Trophoblast cell (in vitro differentiated cells and primary cell): ENCODE measurements around the gene MAP1A.

Experiments
- DNase-seq, 2 donors: peaks; one replicate each; pipeline ENCODE4 v3.0.0-alpha.2; 2016
- H2AFZ ChIP-seq: 2 replicates; pipeline ENCODE4 v1.6.1; 2013; ENCODE audit warnings: low read length, moderate library complexity, mild to moderate bottlenecking; ENCODE audit not compliant: insufficient read depth, poor library complexity
- H2AK5ac ChIP-seq: 2 replicates; pipeline ENCODE4 v1.6.1; 2013; ENCODE audit warnings: mild to moderate bottlenecking, low read length
- H2BK120ac ChIP-seq: 2 replicates; pipeline ENCODE4 v1.6.1; 2013; ENCODE audit warnings: low read length, mild to moderate bottlenecking, moderate library complexity; ENCODE audit not compliant: insufficient read depth, poor library complexity
- H2BK12ac ChIP-seq: 2 replicates; pipeline ENCODE4 v1.6.1; 2013; ENCODE audit warnings: mild to moderate bottlenecking, low read length, moderate library complexity
- H2BK5ac ChIP-seq: 2 replicates; pipeline ENCODE4 v1.6.1; 2013; ENCODE audit warnings: low read length, low read depth, moderate library complexity, mild to moderate bottlenecking; ENCODE audit not compliant: poor library complexity
- H3K14ac ChIP-seq: 2 replicates; pipeline ENCODE4 v1.6.1; 2013; ENCODE audit warnings: mild to moderate bottlenecking, low read length
- H3K18ac ChIP-seq: 2 replicates; pipeline ENCODE4 v1.6.1; 2013; ENCODE audit warnings: mild to moderate bottlenecking, low read length
- H3K23ac ChIP-seq: 2 replicates; pipeline ENCODE4 v1.6.1; 2013; ENCODE audit warnings: low read length
- H3K27ac ChIP-seq: 2 replicates; pipeline ENCODE4 v1.5.1; 2013; ENCODE audit warnings: low read depth, mild to moderate bottlenecking, inconsistent platforms, low read length, moderate library complexity
- H3K27me3 ChIP-seq: 2 replicates; pipeline ENCODE4 v1.6.1; 2013; ENCODE audit warnings: inconsistent platforms, mild to moderate bottlenecking, low read length, moderate library complexity; ENCODE audit not compliant: insufficient read depth
- H3K36me3 ChIP-seq, 2 experiments: 1 replicate in 1 of 2; 2 replicates in 1 of 2; pipeline ENCODE4 v1.6.1; 2013; ENCODE audit warnings: low read length in 2 of 2, mild to moderate bottlenecking in 2 of 2, moderate library complexity in 1 of 2; ENCODE audit not compliant: insufficient read depth in 2 of 2, control insufficient read depth in 1 of 2
- H3K4ac ChIP-seq: 2 replicates; pipeline ENCODE4 v1.6.1; 2013; ENCODE audit warnings: low read depth, mild to moderate bottlenecking, low read length, moderate library complexity
- H3K4me1 ChIP-seq, 2 experiments: 1 replicate in 1 of 2; 2 replicates in 1 of 2; pipeline ENCODE4 v1.6.1; 2013; ENCODE audit warnings: low read length in 2 of 2, mild to moderate bottlenecking in 2 of 2, moderate library complexity in 1 of 2; ENCODE audit not compliant: insufficient read depth in 2 of 2, control insufficient read depth in 1 of 2
- H3K4me2 ChIP-seq: 2 replicates; pipeline ENCODE4 v1.6.1; 2013; ENCODE audit warnings: inconsistent platforms, mild to moderate bottlenecking, low read length, moderate library complexity
- H3K4me3 ChIP-seq: 2 replicates; pipeline ENCODE4 v1.5.1; 2013; ENCODE audit warnings: mild to moderate bottlenecking, low read depth, low read length, inconsistent platforms
- H3K79me1 ChIP-seq: one replicate; pipeline ENCODE4 v1.6.1; 2013; ENCODE audit warnings: low read length
- H3K79me2 ChIP-seq: 2 replicates; pipeline ENCODE4 v1.6.1; 2013; ENCODE audit warnings: low read length, mild to moderate bottlenecking; ENCODE audit not compliant: control insufficient read depth, insufficient read depth, poor library complexity
- H3K9ac ChIP-seq: 2 replicates; pipeline ENCODE4 v1.6.1; 2013; ENCODE audit warnings: mild to moderate bottlenecking, low read length
- H3K9me3 ChIP-seq: 2 replicates; pipeline ENCODE4 v1.6.1; 2013; ENCODE audit warnings: low read depth, mild to moderate bottlenecking, control low read depth, inconsistent platforms, low read length; ENCODE audit not compliant: insufficient read depth
- H4K12ac ChIP-seq: 2 replicates; pipeline ENCODE4 v1.6.1; 2013; ENCODE audit warnings: low read depth, mild to moderate bottlenecking, low read length, moderate library complexity
- H4K8ac ChIP-seq: 2 replicates; pipeline ENCODE4 v1.6.1; 2013; ENCODE audit warnings: low read depth, mild to moderate bottlenecking, low read length, moderate library complexity
- H4K91ac ChIP-seq: one replicate; pipeline ENCODE4 v1.6.1; 2013; ENCODE audit warnings: low read depth, mild to moderate bottlenecking, low read length, moderate library complexity
- WGBS: extraction: QIAGEN DNeasy Blood & Tissue Kit; methylation state at CpG from one replicate; pipeline ENCODE4 v1.1.7; 2013; ENCODE audit warnings: missing lambda C conversion rate; ENCODE audit not compliant: insufficient read length, insufficient coverage; ENCODE audit errors: extremely low coverage; 5-methylcytosine and 5-hydroxymethylcytosine counted together

Gene MAP1A

DNA sequence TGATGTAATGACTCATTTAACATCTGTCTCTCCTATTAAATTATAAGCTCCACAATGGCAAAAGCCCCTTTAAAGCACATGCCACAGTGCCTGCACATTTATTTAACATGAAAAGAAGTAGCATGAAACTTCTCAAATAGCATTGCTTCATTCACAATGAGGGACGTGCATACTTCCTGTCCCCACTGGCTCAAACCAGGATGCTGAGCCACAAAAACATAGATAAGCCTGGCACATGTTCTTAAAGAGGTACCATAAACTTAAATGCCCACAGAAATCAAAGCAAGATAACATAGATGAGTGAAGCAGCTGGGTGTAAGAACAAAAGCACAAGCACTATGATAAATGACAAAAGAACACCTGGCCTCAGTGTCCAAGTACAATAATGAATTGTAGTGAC is 28.2 kb upstream of the MAP1A start:
- no peak overlapping the region for H2BK5ac ChIP-seq
- H4K91ac ChIP-seq = no peak overlapping the region
- H3K9ac ChIP-seq = no peak overlapping the region
- H2BK120ac ChIP-seq = no peak overlapping the region
- no peaks in the 10 kb centered on the region for H3K79me2 ChIP-seq
- H3K4me3 ChIP-seq = no peak overlapping the region
- no peak overlapping the region for H3K4ac ChIP-seq
- H3K79me1 ChIP-seq = peaks cover 3% of the 10 kb centered on the region
- H3K9me3 ChIP-seq = no peaks in the 10 kb centered on the region
- no peak overlapping the region for H2BK12ac ChIP-seq
- no peak overlapping the region for H2AFZ ChIP-seq
- WGBS = no CpG with 5 or more reads among the region's 1 CpG
- no peak overlapping the region for H3K18ac ChIP-seq
- H3K23ac ChIP-seq = no peak overlapping the region
- H3K27ac ChIP-seq = no peak overlapping the region
- H4K8ac ChIP-seq = no peak overlapping the region
- no peaks in the 10 kb centered on the region for H3K4me1 ChIP-seq
- peaks cover 10 to 19% of the 10 kb centered on the region in 2 experiments for H3K36me3 ChIP-seq
- H2AK5ac ChIP-seq = no peak overlapping the region
- no peak overlapping the region for H3K4me2 ChIP-seq
- no peak for DNase-seq
- H3K14ac ChIP-seq = no peak overlapping the region
- H3K27me3 ChIP-seq = no peaks in the 10 kb centered on the region
- no peak overlapping the region for H4K12ac ChIP-seq

GRCh38 chr15:43492266-43492665 is 25.1 kb upstream of the MAP1A start:
- peak in 1 of 2 donors; percentile 6 for DNase-seq
- peak overlapping the region; percentile 75 for H3K4me2 ChIP-seq
- no peak overlapping the region for H2AFZ ChIP-seq
- no peaks in the 10 kb centered on the region for H3K4me1 ChIP-seq
- no peak overlapping the region for H4K91ac ChIP-seq
- H3K79me1 ChIP-seq = peaks cover 3% of the 10 kb centered on the region
- H3K36me3 ChIP-seq = peaks cover 9 to 15% of the 10 kb centered on the region in 2 experiments
- no peak overlapping the region for H3K27ac ChIP-seq
- H3K14ac ChIP-seq = no peak overlapping the region
- no peaks in the 10 kb centered on the region for H3K79me2 ChIP-seq
- no peak overlapping the region for H2BK12ac ChIP-seq
- H3K23ac ChIP-seq = no peak overlapping the region
- peak overlapping the region; percentile 6 for H3K9ac ChIP-seq
- H3K4me3 ChIP-seq = peak overlapping the region; percentile 100
- no peak overlapping the region for H4K12ac ChIP-seq
- no peak overlapping the region for H3K18ac ChIP-seq
- no peak overlapping the region for H2BK5ac ChIP-seq
- H2AK5ac ChIP-seq = no peak overlapping the region
- H2BK120ac ChIP-seq = no peak overlapping the region
- no CpG with 5 or more reads among the region's 7 CpGs for WGBS
- no peaks in the 10 kb centered on the region for H3K27me3 ChIP-seq
- H3K4ac ChIP-seq = no peak overlapping the region
- H4K8ac ChIP-seq = peak overlapping the region; percentile 93
- no peaks in the 10 kb centered on the region for H3K9me3 ChIP-seq

- Histone ChIP-seq H3K9ac (peak within 1 kb of the TSS; percentile 96), H3K4ac (peak within 1 kb of the TSS; percentile 47), H4K12ac (peak within 1 kb of the TSS; percentile 78), H2BK12ac (no peak within 1 kb of the TSS), H2AK5ac (no peak within 1 kb of the TSS), H3K36me3 (peaks cover 4 to 10% of the 10 kb centered on the region in 2 experiments), H3K4me2 (peak within 1 kb of the TSS; percentile 97), H3K18ac (peak within 1 kb of the TSS; percentile 86), H3K79me2 (no peaks in the 10 kb centered on the region), H2AFZ (peak within 1 kb of the TSS; percentile 90), H3K14ac (peak within 1 kb of the TSS; percentile 90), H2BK5ac (peak within 1 kb of the TSS; percentile 58), H3K27ac (peak within 1 kb of the TSS; percentile 66), H2BK120ac (peak within 1 kb of the TSS; percentile 78), H3K4me1 (no peaks in the 10 kb centered on the region), H4K8ac (peak within 1 kb of the TSS; percentile 93), H3K9me3 (no peaks in the 10 kb centered on the region), H4K91ac (peak within 1 kb of the TSS; percentile 60), H3K4me3 (peak within 1 kb of the TSS; percentile 100), H3K23ac (no peak within 1 kb of the TSS), H3K79me1 (peaks cover 3% of the 10 kb centered on the region), H3K27me3 (no peaks in the 10 kb centered on the region)
- peak; percentile 99 for DNase-seq
- no CpG with 5 or more reads among the region's 54 CpGs for WGBS
Observed at GRCh38 chr15:43492673-43493601, 24.5 kb upstream of the MAP1A start, which contains the start of gene TP53BP1. TSS of gene TP53BP1 (minus strand) at chr15:43493156. CDS start at chr15:43493043, 113 bp downstream.

DNA sequence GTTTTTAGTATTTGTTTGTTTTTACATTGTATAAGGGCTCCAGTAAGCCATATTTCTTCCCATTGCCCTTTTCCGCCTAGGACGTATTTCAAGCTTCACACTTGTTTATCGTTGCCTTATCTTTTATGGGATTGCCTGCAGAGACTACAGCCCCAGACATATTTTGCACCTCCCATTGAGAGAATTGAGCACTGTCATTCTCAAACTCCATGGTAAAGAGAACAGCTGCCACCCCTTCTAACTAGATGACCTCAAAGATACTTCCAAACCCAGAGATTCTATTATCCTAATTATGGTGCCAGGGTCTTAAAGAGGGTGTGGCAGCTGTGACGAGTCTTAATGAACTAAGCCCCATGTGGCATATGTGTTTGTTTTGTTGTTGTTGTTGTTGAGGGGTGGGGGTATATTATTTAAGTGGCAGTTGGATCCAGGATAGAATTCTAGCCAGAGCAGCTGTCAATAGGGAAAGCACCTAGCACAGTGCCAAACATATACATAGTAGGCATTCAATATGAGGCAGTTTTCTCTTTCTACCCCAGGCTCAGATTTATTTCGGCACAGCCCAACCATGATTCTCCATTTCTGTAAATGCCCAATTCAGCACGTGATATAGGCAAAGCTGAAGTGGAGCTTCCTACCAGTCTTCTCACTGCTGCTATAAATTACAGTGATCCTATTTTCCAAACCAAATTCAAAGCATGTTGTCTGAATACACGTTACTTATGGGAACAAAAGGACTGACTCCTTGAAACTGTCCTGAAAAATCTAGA is 23.5 kb upstream of the MAP1A start:
- Histone ChIP-seq H3K4me1 (no peaks in the 10 kb centered on the region), H3K4me3 (no peak overlapping the region), H3K4ac (no peak overlapping the region), H4K8ac (peak overlapping the region; percentile 66), H3K18ac (no peak overlapping the region), H3K79me1 (peaks cover 3% of the 10 kb centered on the region), H3K9ac (no peak overlapping the region), H4K91ac (no peak overlapping the region), H3K27ac (no peak overlapping the region), H3K27me3 (no peaks in the 10 kb centered on the region), H3K4me2 (peak overlapping the region; percentile 97), H4K12ac (no peak overlapping the region), H3K79me2 (no peaks in the 10 kb centered on the region), H2AK5ac (no peak overlapping the region), H3K36me3 (peaks cover 3 to 5% of the 10 kb centered on the region in 2 experiments), H2AFZ (peak overlapping the region; percentile 81), H3K14ac (no peak overlapping the region), H2BK12ac (no peak overlapping the region), H3K9me3 (no peaks in the 10 kb centered on the region), H2BK5ac (no peak overlapping the region), H2BK120ac (no peak overlapping the region), H3K23ac (no peak overlapping the region)
- no peak for DNase-seq
- WGBS = no CpG with 5 or more reads among the region's 7 CpGs
